Subcutaneous adipose tissue (tissue), 4 donors: Measurements from ENCODE around the gene ITGB4. TPM values are rescaled to one million over a fixed set of nuclear protein-coding genes. Genes with fewer than 3 reads are reported as not detected.

Experiments used
- total RNA-seq, 4 donors: library from RNA; depleted of rRNA; stranded (reverse); fragments of >200 nt; gene quantifications; one replicate each; pipeline ENCODE4 v1.1.0, GENCODE V29; 2016
- TF ChIP-seq, protein P1 (sequence below): fragments of 450-650 bp; IDR thresholded peaks from one replicate; pipeline ENCODE4 v1.5.1; 2016; ENCODE audit warnings: low read depth, mild to moderate bottlenecking, control low read depth, antibody characterized with exemption, moderate library complexity

Gene ITGB4
- total RNA-seq, 4 donors from 2014 or later, result 5.1 to 25.2 (median 9.9) TPM

DNA sequence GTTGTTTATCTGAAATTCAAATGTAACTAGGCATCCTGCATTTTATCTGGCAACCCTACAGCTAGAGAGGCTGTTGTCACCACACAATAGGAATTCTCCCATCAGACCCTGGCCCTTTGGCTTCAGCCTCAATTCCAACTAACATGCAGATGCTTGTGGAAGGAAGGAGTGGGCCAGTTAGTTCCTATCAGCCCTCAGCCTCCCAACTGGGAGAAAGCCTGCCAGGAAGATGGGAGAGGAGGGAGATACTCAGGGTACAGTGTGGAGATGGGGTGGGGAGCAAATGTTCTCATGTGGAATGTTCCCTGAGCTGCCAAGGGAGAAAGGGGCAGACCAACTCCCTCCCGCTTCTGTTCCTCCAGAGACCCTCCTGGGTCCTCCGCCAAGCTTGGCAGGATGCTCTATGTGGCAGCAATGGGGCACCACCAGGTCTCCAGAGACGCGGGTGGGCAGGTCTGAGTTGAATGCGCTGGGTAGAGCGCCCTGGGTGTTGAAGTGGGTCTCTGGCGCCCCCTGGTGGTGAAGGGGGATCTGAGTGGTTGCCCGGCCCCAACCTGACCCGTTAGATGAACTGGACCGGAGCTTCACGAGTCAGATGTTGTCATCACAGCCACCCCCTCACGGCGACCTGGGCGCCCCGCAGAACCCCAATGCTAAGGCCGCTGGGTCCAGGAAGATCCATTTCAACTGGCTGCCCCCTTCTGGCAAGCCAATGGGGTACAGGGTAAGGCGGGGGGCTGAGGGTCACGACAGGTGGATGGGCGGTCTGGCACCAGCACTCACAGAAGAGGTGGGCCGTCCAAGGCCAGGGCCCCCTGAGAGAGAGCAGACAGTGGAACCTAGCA is 28.5 kb downstream of the ITGB4 start:
- TF ChIP-seq, protein P1, sequence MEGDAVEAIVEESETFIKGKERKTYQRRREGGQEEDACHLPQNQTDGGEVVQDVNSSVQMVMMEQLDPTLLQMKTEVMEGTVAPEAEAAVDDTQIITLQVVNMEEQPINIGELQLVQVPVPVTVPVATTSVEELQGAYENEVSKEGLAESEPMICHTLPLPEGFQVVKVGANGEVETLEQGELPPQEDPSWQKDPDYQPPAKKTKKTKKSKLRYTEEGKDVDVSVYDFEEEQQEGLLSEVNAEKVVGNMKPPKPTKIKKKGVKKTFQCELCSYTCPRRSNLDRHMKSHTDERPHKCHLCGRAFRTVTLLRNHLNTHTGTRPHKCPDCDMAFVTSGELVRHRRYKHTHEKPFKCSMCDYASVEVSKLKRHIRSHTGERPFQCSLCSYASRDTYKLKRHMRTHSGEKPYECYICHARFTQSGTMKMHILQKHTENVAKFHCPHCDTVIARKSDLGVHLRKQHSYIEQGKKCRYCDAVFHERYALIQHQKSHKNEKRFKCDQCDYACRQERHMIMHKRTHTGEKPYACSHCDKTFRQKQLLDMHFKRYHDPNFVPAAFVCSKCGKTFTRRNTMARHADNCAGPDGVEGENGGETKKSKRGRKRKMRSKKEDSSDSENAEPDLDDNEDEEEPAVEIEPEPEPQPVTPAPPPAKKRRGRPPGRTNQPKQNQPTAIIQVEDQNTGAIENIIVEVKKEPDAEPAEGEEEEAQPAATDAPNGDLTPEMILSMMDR, result no peak

GRCh38 chr17:75750661-75751423 is 29.6 kb downstream of the ITGB4 start:
- TF ChIP-seq, protein P1, result no peak

DNA sequence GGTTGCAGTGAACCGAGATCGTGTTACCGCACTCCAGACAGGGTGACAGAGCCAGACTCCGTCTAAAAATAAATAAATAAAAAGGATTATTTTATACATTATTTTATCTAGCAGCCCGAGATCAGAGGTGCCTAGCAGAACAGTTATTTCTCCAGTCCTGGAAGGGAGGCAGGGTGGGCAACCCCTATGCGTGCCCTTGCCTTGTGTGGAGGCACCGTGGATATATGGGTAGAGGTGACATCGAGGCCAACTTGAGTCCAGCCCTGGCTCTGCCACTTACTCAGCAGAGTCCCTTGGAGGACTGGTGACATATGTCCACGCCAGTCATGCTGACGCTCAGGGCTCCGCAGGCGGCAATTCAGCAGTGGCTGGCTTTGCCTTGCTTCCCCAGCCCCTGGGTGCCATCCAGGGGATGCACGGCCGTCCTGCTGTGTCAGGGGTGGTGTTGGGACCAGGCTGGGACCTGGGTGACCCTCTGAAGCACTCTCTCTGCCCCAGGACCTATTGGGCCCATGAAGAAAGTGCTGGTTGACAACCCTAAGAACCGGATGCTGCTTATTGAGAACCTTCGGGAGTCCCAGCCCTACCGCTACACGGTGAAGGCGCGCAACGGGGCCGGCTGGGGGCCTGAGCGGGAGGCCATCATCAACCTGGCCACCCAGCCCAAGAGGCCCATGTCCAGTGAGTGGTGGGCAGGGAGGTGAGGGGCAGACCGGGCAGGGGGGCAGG is 30.6 kb downstream of the ITGB4 start:
- TF ChIP-seq, protein P1, result no peak

DNA sequence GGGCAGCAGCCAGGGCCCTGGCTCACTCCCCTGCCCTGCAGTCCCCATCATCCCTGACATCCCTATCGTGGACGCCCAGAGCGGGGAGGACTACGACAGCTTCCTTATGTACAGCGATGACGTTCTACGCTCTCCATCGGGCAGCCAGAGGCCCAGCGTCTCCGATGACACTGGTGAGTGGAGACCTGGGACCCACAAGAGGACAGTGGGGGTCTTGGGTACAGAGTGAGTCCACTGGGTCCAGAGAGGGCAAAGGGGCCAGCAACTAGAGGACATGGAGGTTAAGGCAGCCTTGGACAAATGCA is 31.1 kb downstream of the ITGB4 start:
- TF ChIP-seq, protein P1, result no peak

DNA sequence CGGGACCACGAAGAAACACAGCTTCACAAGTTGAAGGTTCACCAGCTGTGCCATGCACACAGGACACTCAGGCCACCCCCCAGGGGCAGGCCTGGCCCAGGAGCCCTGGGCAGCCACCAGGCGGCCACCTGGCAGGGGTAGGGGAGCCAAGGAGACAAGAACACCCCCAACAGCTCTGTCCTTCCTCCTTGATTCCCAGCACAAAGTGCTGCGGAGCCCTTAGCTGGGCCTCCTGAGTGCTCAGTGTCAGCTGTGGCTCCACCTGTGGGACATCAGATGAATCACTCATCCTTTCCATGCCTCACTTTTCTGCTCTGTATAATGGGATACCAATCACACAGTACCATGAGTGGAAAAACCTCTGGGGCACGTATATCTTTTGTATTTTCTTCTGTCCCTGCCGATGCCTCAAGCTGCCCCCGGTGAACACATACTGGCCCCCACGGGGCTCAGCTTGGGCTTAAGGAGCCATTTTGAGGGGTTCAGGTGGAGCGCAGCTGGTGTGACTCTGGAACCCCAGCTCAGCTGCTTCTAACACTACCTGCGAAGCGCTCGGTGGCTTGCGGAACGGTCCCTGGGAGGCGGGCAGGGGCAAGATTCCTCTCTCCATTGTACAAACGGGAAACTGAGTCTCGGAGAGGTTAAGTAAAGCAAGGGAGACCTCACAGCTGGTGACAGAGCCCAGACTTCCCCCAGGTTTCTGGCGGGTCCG is 31.7 kb downstream of the ITGB4 start:
- TF ChIP-seq, protein P1, result no peak

DNA sequence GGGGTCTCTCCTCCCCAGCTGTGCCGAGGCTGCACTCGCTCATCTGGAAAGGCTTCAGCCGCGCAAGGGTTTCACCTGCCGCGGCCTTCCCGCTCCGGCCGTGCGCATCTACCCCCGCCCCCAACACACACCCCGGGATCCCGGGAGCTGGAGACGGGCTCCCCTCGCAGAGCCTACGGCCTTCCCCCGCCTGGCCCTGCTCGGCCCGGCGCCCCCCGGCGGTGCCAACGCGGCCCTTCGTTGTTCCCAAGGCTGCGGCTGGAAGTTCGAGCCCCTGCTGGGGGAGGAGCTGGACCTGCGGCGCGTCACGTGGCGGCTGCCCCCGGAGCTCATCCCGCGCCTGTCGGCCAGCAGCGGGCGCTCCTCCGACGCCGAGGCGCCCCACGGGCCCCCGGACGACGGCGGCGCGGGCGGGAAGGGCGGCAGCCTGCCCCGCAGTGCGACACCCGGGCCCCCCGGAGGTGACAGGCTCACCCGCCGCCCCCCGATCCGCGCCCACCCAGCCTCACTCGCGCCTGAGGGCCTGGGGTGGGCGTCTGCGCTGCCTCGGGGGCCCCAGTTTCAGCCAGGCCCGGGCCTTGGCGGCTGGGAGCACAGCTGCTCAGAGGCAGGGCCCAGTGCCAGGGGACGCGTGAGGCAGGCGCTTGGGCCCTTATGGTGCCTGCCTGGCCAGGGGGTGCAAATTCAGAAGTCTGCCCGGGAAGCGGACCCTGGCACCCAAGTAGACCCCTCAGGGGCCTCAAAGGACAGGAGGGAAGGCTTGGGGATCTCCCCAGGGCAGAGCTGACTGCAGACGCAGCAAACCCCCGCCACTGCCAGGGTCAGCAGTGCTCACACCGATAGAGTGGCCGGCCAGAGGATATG is 32.5 kb downstream of the ITGB4 start:
- TF ChIP-seq, protein P1, result no peak
